GM18867 (cell line): Measurements from ENCODE around the gene PCCA.
A peak's percentile ranks its signal among the peaks of the same experiment; 100 is the strongest.

Experiments used
- ATAC-seq: cut with Tn5 transposase; IDR thresholded peaks from one replicate; pipeline ENCODE4 v1.9.1; 2021; ENCODE audit warnings: mild to moderate bottlenecking, moderate library complexity; ENCODE audit not compliant: unreplicated experiment

The PCCA gene

DNA sequence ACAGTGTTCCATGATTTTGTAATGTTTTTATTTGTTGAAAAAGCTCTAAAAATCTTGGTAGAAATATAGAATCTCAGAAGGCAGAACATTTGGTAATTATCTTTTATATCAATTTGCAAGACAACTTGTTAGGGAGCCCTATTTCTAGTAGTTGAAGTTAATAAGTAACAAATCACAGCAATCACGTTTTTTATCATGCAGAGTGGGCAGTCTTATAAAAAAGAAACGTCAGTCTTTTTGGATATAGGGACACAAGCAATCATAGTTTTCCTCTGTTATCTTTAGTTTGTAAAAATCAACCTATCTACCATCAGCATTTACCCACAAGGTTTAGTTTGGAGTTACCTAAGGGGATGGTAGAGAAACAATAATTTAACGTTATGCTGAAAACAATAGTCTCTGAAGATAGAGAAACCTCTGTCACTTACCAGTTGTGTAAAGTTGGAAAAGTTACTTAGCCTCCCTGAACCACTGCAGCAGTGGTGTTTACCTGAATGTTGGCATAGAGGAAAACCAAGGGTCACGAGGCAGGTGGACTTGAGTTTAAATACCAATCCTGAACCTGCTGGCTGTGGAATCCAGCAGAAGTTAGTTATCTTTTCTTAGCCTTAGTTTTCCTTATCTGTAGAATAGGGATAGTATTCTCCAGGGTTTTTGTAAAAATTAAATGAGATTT is 306.9 kb downstream of the PCCA start:
- no peak for ATAC-seq

DNA sequence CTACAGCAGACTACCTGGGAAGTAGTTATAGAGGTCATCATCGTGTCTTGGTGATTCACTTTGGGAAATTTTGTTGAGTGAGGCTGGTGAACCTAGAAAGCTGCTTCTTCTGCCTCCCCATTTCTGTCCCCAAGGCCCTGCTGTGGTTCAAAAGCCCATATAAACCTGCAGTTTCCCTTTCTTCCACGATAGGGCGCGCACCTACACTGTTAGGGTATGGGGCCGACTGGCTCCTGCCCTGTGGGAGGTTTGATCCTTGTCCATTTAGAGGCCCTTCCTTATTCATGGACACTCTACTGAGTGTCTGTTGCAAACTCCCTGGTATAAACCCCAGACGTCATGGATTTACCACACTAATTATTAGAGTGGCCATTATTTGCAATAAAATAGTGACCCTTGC is 307.9 kb downstream of the PCCA start:
- ATAC-seq: no peak

DNA sequence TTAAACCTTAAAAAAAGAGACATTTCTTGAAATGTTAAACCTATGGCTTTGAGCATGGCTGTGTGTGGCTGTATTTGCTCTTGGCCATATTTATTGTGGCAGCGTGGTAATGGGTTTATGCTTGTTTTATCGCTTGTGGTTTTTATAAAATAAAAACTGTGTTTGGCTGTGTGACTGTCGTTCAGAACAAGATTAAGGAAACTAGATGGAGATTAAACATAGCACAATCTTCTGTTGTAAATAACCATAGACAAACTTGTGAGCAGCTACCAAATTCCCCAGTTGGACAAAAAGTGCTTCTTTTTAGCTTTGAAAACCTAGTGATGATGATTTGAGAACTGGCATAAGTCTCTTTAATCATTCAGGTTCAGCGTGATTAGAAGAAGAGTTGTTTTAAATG is 308.7 kb downstream of the PCCA start:
- ATAC-seq: no peak

DNA sequence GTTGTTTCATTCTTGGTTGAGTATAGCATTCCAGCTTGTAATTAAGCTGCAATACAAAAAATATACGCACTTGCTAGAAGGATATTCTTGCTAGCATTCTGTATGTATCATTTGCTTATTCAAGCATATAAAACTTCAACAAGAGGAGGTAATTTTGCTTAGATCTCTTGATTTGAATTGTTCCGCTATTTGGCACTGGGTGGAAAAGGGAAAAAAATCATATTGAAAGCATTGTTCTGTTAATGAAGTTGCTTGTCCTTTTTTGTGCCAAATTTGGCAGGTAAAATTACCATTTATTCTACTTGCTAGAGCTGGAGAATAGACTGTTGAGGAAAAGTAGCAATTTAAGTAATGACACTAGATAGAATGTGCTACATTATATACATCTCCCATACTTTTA is 309.5 kb downstream of the PCCA start:
- ATAC-seq: no peak

DNA sequence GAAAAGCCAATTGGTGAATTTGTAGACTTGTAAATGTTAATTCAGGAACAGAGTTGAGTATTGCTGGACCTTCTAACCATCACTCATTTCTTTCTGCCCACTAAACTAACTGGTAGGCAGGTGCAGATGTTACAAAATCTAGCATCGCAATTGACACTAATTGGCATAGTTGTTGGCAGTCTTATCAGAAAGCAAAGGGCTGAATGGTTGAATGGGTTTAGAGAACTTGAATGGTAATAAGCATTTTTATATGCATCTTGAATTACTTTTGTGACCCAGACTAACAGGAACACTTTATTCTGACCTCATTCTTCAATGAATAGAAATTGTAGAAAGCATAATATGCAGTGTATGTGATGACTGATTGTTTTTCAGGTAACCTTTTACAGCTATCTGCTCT is 310.6 kb downstream of the PCCA start:
- no peak for ATAC-seq

DNA sequence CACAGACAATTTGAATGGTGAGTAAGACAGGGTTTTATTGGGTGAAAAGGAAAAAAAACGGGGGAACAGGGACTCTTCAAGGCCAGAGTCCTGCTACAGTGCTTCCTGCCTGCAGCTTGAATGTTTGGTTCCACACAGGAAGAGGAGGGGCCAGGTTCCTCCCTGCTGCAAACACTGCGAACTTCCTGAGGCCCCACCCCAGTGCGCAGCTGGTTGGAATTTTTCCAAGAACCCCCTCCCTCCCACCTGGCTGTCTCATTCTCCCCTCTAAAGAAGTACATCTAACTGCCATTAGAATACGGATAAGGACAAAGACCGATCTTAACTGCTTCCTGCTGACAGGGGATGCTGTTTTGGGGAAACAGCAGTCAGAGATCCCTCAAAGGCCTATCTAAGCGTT is 314.8 kb downstream of the PCCA start:
- no peak for ATAC-seq

DNA sequence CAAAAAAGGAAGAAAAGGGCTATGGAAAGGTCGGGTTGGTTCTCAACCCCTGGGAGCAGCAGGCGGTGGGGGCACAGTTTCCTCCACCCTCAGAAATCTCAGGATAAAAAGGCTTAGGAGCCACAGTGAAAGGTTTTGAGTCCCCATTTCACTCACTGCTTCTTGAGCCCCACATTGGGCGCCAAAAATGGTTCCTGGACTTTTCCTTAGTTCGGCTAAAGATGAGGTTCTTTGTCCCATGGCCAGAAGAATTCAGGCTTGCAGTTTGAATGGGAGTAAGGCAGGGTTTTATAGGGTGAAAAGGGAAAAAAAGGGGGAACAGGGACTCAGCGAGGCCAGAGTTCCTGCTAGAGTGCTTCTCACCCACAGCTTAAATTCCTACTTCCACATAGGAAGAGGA is 320.2 kb downstream of the PCCA start:
- ATAC-seq: no peak

DNA sequence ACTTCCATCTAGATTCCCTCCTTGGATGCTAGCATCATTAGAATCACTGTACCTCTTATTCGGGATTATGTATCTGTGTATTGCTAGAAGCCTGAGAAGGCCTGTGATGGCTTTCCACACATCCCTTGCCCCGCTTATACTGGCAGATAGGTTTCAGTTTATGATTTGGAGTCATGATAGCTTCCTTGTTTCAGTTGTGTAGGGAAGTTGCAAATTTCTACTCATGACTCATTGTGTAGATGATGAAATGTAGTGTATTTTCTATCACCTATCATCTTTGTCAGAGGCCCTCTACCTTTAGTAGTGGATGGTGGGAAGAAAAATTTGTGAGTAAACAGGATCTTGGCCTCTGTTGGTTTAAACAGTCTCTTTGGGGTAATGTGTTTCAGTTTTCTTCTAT is 334.5 kb downstream of the PCCA start:
- no peak for ATAC-seq

DNA sequence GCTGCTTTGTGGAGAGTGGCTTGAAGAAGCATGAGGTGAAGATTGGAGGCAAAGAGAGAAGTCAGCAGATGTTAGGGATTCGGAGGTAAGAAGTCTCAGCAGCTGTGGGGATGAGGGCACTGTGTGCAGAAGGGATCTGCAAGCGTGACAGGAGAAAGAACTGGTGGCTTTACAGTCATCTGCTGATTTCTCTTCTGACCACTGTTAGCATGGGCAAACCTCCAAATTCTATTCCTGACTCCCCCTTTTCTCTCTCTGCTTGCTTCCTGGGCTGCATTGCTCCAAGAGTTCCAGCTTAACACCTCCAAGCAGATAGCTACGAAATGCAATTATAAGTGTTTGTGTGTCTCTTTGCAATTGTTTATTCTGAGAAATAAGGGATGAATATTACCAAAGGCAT is 340.1 kb downstream of the PCCA start:
- no peak for ATAC-seq

DNA sequence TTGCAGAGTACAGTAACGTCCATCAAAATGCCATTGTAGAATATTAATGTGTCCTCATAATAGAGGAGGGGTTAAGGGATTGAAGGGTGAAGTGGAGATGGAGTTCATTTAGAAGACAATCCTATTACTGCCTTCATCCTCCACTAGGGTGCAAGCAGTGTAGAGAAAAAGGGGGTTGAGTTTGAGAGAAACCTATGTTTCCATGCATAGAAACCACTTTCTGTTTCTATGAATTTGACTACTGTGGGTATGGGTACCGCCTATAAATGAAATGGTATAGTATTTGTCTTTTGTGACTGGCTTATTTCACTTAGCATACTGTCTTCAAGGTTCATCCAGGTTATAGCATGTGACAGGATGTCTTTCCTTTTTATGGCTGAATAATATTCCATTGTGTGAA is 343.7 kb downstream of the PCCA start:
- ATAC-seq: no peak

DNA sequence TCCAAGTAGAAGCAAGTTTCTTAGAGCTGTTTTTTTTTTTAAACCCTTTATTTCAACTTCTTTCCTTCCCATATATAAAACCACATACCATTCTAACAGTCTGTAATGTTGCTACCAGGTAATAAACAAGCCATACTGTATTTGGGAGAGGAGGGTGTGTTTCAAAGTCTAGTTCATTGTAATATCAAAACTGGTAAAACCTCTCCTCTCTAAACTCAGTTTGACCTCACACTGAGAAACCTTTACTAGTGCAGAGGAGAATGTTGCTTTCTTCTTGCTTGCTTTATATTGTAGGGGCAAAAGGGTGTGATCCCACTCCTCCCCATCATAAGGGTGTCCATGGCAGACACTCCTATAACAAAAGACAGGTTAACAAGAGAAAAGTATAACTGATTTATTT is 344.6 kb downstream of the PCCA start:
- ATAC-seq: peak; percentile 27

DNA sequence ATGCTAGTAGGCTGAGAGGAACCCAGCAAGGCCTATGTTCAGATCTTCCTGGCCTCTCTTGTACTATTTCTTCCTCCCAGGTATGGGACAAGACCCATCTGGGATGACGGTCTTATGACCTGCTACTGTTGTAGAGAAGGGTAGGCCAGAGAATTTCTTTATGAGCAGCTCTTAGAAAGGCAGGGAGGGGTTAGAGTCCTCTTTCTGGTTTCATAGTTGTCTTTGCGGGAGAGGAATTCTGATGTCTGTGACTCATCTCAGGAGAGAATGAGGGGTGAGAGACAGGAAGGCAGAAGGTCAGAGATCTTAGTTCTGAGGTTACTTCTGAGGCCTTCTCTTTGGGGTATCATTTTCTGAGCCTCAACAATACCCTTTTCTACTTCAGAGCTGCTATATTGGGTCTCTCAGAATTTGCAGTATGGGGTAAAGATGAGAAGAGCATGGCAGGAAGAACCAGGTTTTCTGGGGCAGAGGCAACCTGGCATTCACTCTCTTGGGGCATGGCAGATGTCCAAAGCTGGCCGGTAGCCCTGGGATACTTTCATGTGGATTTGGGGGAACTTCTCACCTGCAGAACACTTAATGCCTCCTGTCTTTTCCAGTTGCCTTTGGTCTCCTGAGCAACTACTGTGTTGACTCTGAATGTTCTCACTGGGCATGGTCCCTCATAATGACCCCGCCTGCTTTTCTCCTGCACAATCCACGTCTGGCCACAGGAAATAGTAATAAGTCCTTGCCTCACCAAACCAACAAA is 345.3 kb downstream of the PCCA start:
- peak; percentile 96 for ATAC-seq

DNA sequence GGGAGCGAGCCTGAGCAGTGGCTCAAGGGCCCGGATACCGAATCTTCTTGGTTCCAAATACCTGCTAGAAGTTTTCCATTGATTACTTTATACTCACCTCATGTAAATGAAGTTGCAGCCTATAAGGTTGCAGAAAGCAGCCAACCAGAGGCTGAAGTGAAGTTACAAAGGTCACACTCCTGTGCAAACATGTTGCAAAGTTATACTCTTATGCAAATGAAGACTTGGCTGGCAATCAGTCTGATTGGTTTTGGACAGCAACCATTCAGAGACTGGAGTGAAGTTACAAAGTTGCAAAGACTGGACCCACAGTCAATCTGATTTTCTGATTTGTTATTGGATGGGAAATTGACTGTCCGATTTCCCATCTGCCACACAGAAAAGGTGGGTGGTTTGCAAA is 347.2 kb downstream of the PCCA start:
- no peak for ATAC-seq

DNA sequence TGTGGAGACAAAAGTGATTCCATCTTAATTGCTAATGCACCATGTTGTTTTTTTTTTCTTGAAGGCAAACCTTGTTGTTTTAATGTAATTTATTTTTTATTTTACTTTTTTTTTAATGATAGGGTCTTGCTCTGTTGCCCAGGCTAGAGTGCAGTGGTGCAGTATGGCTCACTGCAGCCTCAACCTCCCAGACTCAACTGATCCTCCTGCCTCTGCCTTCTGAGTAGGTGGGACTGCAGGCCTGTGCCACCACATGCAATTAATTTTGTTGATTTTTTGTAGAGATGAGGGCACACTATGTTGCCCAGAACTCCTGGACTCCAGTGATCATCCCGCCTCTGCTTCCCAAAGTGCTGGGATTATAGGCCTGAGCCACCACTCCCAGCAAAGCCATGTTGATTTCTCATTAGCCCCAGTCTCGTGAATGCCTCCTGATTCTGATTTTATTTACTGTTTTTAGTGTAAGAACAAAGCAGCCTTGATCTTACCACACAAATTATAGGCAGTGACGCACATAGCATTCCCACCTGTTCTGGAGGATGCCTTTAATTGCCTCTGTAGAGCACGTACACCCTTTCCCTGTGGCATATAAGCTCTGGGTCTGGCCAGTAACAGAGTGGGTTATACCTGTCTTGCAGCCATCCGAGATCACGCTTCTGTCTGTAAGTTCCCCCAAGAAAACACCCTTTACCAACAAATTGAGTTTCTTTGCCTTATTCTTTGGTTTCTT is 349.3 kb downstream of the PCCA start:
- no peak for ATAC-seq

DNA sequence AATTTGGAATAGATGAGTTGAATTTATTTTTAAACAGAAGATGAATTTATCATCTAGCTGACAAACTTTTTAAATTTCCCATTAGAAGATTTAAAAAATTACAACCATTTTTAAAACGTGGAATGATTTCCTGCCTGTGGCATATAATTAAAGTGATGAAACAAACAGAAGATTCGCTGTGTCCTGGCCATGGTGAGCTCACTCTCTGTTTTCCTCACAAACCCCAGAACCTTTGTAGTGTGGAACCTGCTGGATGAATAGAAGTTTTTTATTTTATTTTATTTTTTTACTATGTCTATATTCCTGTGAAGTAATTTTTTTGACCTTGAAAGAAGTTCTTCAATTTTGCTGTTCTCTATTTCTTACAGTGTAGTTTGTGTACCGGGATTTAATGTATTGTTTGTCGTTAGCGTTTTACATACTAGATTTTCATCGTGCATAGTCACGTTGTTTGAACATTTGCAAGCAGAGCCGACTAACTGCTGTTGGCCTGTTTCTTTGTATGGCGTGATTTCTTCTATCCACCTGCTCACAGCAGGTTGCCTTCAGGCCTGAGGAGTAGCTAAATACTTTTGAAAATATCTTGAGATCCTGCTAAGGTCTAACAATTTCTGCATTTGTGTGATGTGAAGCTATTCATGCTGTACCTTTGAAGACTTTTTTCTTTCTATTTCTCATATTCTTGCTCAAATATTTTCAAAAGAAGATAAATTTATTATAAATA is 350.5 kb downstream of the PCCA start:
- no peak for ATAC-seq

DNA sequence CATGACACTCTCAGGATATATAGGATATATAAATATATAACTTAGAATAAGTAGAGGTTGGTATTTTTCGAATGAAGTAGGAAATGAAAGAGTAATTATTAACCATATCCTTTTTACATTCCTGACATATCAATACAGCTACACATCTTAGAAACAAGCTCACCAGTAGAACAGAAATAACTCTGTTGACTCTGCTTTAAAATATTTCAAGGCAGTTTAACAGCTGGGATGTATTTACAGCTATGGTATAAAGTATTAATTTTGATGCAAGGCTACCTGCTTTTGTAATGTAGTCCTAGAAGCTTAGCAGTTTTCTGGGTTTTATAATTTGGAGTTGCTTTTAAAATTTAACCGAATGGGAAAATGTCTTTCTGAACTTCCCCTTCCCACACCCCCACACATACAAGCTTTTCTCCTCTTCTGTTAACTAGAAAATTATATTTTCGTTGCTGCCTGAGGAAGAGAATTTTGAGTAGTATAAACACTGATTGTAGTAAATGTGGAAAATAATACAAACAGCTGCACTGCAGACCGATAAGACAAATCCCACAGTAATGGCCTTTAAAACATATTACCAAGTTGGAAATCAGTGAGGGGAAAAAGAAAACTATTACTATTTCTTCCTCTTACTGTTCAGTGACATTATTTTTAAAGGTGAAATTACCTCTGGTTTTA is 352.0 kb downstream of the PCCA start:
- no peak for ATAC-seq

DNA sequence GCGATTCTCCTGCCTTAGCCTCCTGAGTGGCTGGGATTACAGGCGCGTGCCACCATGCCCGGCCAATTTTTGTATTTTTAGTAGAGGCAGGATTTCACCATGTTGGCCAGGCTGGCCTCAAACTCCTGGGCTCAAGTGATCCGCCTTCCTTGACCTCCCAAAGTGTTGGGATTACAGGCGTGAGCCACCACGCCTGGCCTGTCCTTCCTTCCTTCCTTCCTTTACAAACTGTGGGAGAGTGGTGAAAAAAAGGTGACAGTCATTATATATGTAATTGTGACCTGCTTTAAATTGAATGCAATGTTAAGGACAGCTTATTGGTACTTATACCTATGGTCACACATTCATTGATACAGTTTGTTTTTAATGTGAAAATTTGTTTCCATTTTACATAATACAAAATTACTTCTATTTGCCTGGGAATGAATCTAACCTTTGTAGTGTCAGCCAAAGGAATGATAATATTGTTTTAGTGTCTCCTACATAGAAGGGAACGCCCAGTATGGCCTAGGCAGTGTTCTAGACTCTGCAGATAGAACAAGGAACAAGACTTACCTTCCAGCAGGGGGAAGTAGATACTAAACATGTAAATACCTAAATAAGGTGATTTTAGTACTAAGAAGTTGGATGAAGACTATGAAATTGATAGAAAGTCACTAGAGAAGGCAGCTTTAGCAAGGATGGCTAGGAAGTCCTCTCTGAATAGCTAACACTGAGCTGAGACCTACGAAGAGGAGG is 353.4 kb downstream of the PCCA start:
- ATAC-seq: no peak

DNA sequence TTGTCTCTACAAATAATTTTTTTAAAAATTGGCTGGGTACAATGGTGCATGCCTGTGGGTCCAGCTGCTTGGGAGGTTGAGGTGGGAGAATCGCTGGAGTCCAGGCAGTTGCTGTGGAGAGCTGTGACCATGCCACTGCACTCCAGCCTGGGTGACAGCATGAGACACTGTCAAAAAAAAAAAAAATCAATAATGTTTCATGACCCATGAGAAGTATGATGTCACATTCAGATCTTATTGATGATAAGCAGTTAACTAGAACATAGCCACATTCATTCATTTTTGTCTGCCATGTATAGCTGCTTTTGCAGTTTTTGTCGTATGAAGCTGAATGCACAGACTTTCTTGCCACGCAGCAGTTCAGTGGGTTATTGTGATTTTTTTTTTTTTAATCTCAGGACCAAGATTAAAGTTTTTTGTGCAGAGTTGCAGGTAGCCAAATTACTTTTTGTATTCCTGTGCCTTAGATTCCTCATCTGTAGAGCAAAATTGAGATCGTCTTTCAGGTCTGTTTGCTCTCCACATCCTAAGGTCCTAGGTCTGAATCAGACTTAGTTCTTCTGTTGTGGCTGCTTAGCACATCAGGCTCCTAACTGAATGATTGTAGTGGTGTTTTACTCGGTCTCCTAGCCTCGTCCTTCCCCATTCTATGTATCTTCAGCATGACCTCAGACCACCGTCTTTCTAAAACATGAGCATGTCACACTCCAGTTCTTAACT is 354.5 kb downstream of the PCCA start:
- ATAC-seq: no peak

DNA sequence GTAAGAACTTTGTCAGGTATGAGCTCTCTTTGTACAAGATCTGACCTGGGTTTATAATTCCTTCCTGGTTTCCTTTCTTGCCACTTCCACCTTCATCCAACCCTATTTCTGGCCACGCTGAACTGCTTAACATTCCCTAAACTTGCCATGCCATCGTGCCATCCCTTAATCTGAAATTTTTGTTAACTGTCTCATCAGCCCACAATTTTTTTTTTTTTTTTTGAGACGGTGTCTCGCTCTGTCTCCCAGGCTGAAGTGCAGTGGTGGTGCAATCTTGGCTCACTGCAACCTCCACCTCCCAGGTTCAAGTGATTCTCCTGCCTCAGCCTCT is 355.1 kb downstream of the PCCA start:
- no peak for ATAC-seq

DNA sequence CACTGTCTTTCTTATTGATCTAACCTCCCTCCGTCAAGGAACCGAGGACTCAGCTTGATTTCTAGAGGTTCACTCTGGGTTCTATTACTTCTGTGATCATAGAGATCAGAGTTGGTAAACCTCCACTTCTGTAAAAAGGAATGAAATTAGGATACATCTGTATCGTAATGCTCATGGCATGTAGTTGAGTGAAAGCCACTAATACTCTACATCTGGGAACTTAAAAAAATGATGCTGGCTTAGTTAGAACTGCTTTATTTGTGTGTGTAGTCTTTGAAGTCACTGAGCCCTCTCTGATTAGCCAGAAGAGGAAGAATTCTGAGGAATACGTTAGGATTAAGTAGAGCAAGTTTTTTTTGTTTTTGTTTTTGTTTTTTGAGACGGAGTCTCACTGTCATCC is 358.9 kb downstream of the PCCA start:
- ATAC-seq: no peak
